ENCODE measurements around the gene CUEDC1. TPM values are rescaled to one million over a fixed set of nuclear protein-coding genes. Genes with fewer than 3 reads are reported as not detected.

Gene CUEDC1
- total RNA-seq, 4 donors from 2014 or later = 20.2 to 27.3 (median 24.6) TPM

GRCh38 chr17:57935833-57936807, 19.1 kb downstream of the CUEDC1 start:
- no peaks in the 10 kb centered on the region for H3K36me3 ChIP-seq
- H3K27ac ChIP-seq = peak overlapping the region; percentile 91 to 99 (median 97)
- H3K4me1 ChIP-seq = peaks cover 59 to 91% (median 65%) of the 10 kb centered on the region in 4 donors
- peak in 2 of 3 donors; percentile 18 to 33 for TF ChIP-seq POLR2AphosphoS5 (IDR thresholded peaks at IDR 0.05)
- TF ChIP-seq, protein P1, sequence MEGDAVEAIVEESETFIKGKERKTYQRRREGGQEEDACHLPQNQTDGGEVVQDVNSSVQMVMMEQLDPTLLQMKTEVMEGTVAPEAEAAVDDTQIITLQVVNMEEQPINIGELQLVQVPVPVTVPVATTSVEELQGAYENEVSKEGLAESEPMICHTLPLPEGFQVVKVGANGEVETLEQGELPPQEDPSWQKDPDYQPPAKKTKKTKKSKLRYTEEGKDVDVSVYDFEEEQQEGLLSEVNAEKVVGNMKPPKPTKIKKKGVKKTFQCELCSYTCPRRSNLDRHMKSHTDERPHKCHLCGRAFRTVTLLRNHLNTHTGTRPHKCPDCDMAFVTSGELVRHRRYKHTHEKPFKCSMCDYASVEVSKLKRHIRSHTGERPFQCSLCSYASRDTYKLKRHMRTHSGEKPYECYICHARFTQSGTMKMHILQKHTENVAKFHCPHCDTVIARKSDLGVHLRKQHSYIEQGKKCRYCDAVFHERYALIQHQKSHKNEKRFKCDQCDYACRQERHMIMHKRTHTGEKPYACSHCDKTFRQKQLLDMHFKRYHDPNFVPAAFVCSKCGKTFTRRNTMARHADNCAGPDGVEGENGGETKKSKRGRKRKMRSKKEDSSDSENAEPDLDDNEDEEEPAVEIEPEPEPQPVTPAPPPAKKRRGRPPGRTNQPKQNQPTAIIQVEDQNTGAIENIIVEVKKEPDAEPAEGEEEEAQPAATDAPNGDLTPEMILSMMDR (IDR thresholded peaks at IDR 0.05) = no peak
- H3K9me3 ChIP-seq = no peaks in the 10 kb centered on the region
- WGBS, 2 donors (ENCODE audit: low coverage in 1 of 2) = 64 to 73% methylated on average over 3 to 11 of the region's 11 CpGs
- no peaks in the 10 kb centered on the region for H3K27me3 ChIP-seq
- intact Hi-C loops (cut with DNase I; ENCODE audit: low total_unique reads) = no loop called here
- DNase-seq = peak; percentile 49
- H3K4me3 ChIP-seq = no peak overlapping the region
- in situ Hi-C loops (cut with MboI; ENCODE audit: low pct_ligation_motif_present in 1 of 4, low pct_unique_long_range_greater_than_20kb in 1 of 4, low sequenced_read_pairs in 3 of 4) = no loop called here

DNA sequence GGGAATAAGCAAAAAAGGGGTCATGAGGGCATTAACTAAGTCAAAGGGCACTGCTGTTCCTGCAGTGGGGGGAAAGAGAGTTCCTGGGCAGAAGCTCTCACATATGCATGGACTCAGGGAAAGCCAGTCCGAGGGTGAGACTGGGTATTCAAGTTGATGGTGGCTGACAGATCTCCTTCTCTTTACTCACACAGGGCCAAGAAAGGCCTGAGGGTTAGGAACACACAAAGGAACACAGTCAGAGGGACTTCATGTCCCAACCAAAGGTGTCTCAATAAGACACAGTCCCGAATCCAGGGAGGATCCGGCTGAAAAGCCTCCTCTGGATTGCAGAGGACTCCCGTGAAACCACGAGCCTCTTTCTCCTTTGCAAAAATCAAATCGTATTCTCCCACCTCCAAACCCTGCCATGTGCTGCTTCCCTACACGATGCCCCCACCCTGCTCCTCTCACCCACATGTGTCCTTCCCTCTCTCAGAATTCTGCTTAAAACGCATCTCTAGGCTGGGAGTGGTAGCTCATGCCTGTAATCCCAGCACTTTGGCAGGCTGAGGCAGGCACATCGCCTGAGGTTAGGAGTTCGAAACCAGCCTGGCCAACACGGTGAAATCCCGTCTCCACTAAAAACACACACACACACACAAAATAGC, 23.6 kb downstream of the CUEDC1 start:
- intact Hi-C loops (cut with DNase I; ENCODE audit: low total_unique reads) = no loop called here
- 69% methylated on average over 12 of the region's 12 CpGs; no CpG with 5 or more reads in 1 of the 2 donors for WGBS, 2 donors (ENCODE audit: low coverage in 1 of 2)
- no peaks in the 10 kb centered on the region for H3K36me3 ChIP-seq
- peak overlapping the region; percentile 30 to 97 (median 90) for H3K27ac ChIP-seq
- TF ChIP-seq, protein P1 (IDR thresholded peaks at IDR 0.05) = no peak
- TF ChIP-seq EP300 (IDR thresholded peaks at IDR 0.05; ENCODE audit: low read depth) (no peak), POLR2AphosphoS5 (IDR thresholded peaks at IDR 0.05) (no peak), POLR2A (IDR thresholded peaks at IDR 0.05) (no peak)
- H3K9me3 ChIP-seq = no peaks in the 10 kb centered on the region
- in situ Hi-C loops (cut with MboI; ENCODE audit: low pct_ligation_motif_present in 1 of 4, low pct_unique_long_range_greater_than_20kb in 1 of 4, low sequenced_read_pairs in 3 of 4) = no loop called here
- no peaks in the 10 kb centered on the region for H3K27me3 ChIP-seq
- no peak overlapping the region for H3K4me3 ChIP-seq
- no peak for DNase-seq
- peaks cover 45 to 91% (median 51%) of the 10 kb centered on the region in 4 donors for H3K4me1 ChIP-seq

DNA sequence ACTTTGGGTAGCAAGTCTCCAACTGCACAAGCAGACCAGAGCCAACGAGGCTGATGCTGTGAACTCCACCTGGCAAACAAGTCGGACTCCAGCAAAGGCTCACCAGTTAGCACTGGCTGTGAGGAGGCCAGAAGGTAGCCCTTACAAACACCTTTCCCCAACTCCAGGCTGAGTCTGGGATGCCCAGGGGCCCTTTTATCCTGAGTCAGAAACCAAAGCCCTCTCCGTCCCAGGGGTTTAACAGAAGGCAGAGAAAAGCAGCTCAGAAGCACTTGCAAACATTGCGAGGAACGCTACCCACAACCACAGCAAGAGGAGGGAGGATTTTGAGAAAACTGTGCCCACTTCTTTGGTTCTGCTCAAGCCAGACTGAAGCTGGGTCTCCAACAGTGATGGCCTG, 25.0 kb downstream of the CUEDC1 start:
- H3K9me3 ChIP-seq = no peaks in the 10 kb centered on the region
- no peak for TF ChIP-seq POLR2A (IDR thresholded peaks at IDR 0.05)
- TF ChIP-seq, protein P1 (IDR thresholded peaks at IDR 0.05) = no peak
- TF ChIP-seq EP300 (IDR thresholded peaks at IDR 0.05; ENCODE audit: low read depth) = no peak
- no peak for TF ChIP-seq POLR2AphosphoS5 (IDR thresholded peaks at IDR 0.05)
- H3K4me1 ChIP-seq = peaks cover 38 to 91% (median 45%) of the 10 kb centered on the region in 4 donors
- intact Hi-C loops (cut with DNase I; ENCODE audit: low total_unique reads) = no loop called here
- in situ Hi-C loops (cut with MboI; ENCODE audit: low pct_ligation_motif_present in 1 of 4, low pct_unique_long_range_greater_than_20kb in 1 of 4, low sequenced_read_pairs in 3 of 4) = no loop called here
- H3K27me3 ChIP-seq = no peaks in the 10 kb centered on the region
- 80 to 89% methylated on average over 3 to 4 of the region's 5 CpGs for WGBS, 2 donors (ENCODE audit: low coverage in 1 of 2)
- H3K4me3 ChIP-seq = no peak overlapping the region
- H3K27ac ChIP-seq = peak overlapping the region; percentile 30 to 97 (median 90)
- no peak for DNase-seq
- no peaks in the 10 kb centered on the region for H3K36me3 ChIP-seq

DNA sequence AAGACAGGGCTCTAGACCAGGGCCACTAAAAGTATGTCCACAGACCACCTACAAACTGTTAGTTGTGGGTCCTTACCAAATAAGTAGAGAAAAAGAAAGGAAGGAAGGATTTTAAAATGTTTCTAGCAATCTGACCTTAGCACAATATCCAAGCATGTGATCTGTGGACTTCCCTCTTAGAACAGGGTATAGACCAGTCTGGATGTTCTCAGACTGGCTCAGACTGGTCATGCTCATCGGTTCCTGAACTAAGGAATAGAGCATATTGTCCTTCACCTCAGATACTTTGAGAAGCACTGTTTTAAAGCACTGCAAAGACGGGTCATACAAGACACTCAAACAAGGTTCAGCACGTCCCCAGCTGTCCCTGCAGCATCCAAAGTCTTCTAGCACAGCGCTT, 25.8 kb downstream of the CUEDC1 start:
- H3K36me3 ChIP-seq = no peaks in the 10 kb centered on the region
- H3K9me3 ChIP-seq = no peaks in the 10 kb centered on the region
- H3K27me3 ChIP-seq = no peaks in the 10 kb centered on the region
- no peak for TF ChIP-seq POLR2A (IDR thresholded peaks at IDR 0.05)
- TF ChIP-seq, protein P1 (IDR thresholded peaks at IDR 0.05) = no peak
- intact Hi-C loops (cut with DNase I; ENCODE audit: low total_unique reads) = no loop called here
- DNase-seq = no peak
- peaks cover 37 to 92% (median 41%) of the 10 kb centered on the region in 4 donors for H3K4me1 ChIP-seq
- WGBS, 2 donors (ENCODE audit: low coverage in 1 of 2) = 46 to 71% methylated on average over 2 to 4 of the region's 4 CpGs
- no peak overlapping the region for H3K4me3 ChIP-seq
- peak overlapping the region; percentile 30 to 97 (median 90) for H3K27ac ChIP-seq
- in situ Hi-C loops (cut with MboI; ENCODE audit: low pct_ligation_motif_present in 1 of 4, low pct_unique_long_range_greater_than_20kb in 1 of 4, low sequenced_read_pairs in 3 of 4) = no loop called here

All from transverse colon (tissue), 4 donors.